Right lobe of liver (tissue), 6 donors: ENCODE measurements around the gene MYH9. TPM values are rescaled to one million over a fixed set of nuclear protein-coding genes. Genes with fewer than 3 reads are reported as not detected.

Source experiments
- ATAC-seq, 4 donors: fragments of 200-7000 bp; cut with Tn5 transposase; one replicate each; pipeline ENCODE4 v1.9.1; 2020; ENCODE audit warnings: mild to moderate bottlenecking in 4 of 4, moderate library complexity in 4 of 4
- DNase-seq, 3 donors: peaks; one replicate each; pipeline ENCODE4 v3.0.0-alpha.2; 2020
- H3K27ac ChIP-seq, 3 donors: fragments of 200-600 bp; one replicate each; pipeline ENCODE4 v1.8.0; 2022
- H3K27me3 ChIP-seq, 2 donors: fragments of 200-600 bp; one replicate each; pipeline ENCODE4 v1.8.0; 2022
- H3K36me3 ChIP-seq, 4 donors: fragments of 200-600 bp; sonication (generic) in 1 of 4; one replicate each; pipeline versions ENCODE4 v1.5.1 to v1.8.0; 2017 to 2022; ENCODE audit warnings: control low read depth in 1 of 4
- H3K4me1 ChIP-seq, 4 donors: fragments of 200-600 bp; sonication (generic) in 1 of 4; one replicate each; pipeline versions ENCODE4 v1.5.1 to v1.8.0; 2017 to 2022; ENCODE audit warnings: control low read depth in 1 of 4
- H3K4me3 ChIP-seq, 3 donors: fragments of 200-600 bp; one replicate each; pipeline ENCODE4 v1.8.0; 2022
- H3K9me3 ChIP-seq, 4 donors: fragments of 200-600 bp; sonication (generic) in 1 of 4; one replicate each; pipeline versions ENCODE4 v1.5.1 to v1.8.0; 2017 to 2022; ENCODE audit warnings: control low read depth in 1 of 4
- POLR2A ChIP-seq: fragments of 450-650 bp; IDR thresholded peaks from one replicate; pipeline ENCODE4 v1.6.1; 2017; ENCODE audit warnings: antibody characterized with exemption, mild to moderate bottlenecking
- WGBS: methylation state at CpG from one replicate; pipeline ENCODE4 v1.1.6; 2018; ENCODE audit warnings: low coverage, low lambda C conversion rate; ENCODE audit not compliant: insufficient coverage; ENCODE audit errors: missing lambda C conversion rate; 5-methylcytosine and 5-hydroxymethylcytosine counted together
- intact Hi-C, 2 donors: fragments of 100-400 bp; cut with DNase I; formaldehyde crosslinking; loops; one replicate each; pipeline versions ENCODE4 v1.11.2 to v1.14.1; 2022
- total RNA-seq, 6 experiments: library from RNA; depleted of rRNA in 2 of 6; stranded (reverse); fragments of >200 nt in 2 of 6; fragmentation: NEBNext Ultra II Directional in 3 of 6; extraction: Animal tissue kit (Norgen Biotek cat#: 25700) in 3 of 6; gene quantifications; one replicate each; pipeline versions ENCODE4 v1.1.0 to v1.2.4, GENCODE V29; 2016 to 2023
- TF ChIP-seq, protein P1 (sequence below), 4 donors: fragments of 200-600 bp in 3 of 4; fragments of 450-650 bp in 1 of 4; IDR thresholded peaks; one replicate each; pipeline versions ENCODE4 v1.5.1 to v1.8.0; 2016 to 2022; ENCODE audit warnings: antibody characterized with exemption in 4 of 4, mild to moderate bottlenecking in 2 of 4
- donor health status: DM: no; HTN: yes; CAD: no.
- donor health status: DM: no; HTN: no; CAD: no.
- donor health status: DM: no; HTN: no; CAD: no.
- donor health status: DM: no; HTN: yes; CAD: no.
- donor health status: DM: no; HTN: yes; CAD: no.

MYH9 gene
- total RNA-seq, 6 experiments from 2014 or later, result 168 to 435 (median 222) TPM

DNA sequence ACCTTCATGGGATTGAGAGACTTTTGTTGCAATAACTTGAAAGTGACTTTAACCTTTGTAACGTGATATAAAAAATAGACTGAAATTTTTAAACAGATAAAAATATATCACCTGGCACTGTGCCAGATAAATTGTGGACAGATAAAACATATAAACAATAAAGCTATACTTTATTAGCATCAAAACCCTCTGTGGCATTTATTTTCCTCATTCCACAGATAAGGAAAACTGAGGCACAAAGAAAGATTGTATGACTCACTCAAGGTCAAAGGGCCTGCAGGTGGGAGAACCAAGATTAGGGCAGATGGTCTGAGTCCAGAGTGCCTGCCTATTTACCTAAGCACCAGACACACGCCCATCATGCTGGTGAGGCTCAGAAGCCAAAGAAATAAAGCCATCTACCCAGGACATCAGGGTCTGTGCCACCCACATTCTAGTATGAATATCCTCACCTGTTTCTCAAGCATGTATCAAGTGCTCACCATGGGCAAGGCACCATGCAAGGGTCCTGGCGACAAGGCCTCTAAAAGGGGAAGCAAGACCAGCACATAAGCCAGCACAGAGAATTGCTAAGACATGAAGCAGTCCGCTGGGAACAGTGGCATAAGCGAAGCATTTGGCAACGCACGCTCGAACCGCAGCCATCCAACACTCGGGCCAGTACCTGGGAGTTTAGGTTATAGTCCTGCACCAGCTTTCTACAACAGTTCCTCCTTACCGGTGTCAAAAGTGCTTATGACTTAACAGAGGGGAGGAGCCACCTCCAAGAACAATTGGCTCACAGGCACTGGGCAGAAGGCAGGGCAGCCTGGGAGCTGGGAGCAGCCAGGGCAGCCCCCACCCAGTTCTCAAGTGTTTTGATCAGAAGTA is 17.6 kb downstream of the MYH9 start:
- H3K36me3 ChIP-seq, result no peaks in the 10 kb centered on the region
- intact Hi-C loops, result loop anchor here in 1 of 2 donors (10.0 kb wide), 1 partner anchor 105 kb away; no protein-coding TSS in a partner anchor
- WGBS, result 22% methylated on average over 9 of the region's 11 CpGs
- H3K27ac ChIP-seq, result peak overlapping the region; percentile 52 to 76 (median 61)
- peaks cover 0 to 97% (median 47%) of the 10 kb centered on the region in 4 donors for H3K4me1 ChIP-seq
- no peaks in the 10 kb centered on the region for H3K27me3 ChIP-seq
- ATAC-seq, result peak; percentile 48 to 61 (median 57)
- H3K4me3 ChIP-seq, result no peak overlapping the region
- DNase-seq, result no peak
- H3K9me3 ChIP-seq, result no peaks in the 10 kb centered on the region
- TF ChIP-seq, protein P1, sequence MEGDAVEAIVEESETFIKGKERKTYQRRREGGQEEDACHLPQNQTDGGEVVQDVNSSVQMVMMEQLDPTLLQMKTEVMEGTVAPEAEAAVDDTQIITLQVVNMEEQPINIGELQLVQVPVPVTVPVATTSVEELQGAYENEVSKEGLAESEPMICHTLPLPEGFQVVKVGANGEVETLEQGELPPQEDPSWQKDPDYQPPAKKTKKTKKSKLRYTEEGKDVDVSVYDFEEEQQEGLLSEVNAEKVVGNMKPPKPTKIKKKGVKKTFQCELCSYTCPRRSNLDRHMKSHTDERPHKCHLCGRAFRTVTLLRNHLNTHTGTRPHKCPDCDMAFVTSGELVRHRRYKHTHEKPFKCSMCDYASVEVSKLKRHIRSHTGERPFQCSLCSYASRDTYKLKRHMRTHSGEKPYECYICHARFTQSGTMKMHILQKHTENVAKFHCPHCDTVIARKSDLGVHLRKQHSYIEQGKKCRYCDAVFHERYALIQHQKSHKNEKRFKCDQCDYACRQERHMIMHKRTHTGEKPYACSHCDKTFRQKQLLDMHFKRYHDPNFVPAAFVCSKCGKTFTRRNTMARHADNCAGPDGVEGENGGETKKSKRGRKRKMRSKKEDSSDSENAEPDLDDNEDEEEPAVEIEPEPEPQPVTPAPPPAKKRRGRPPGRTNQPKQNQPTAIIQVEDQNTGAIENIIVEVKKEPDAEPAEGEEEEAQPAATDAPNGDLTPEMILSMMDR (IDR thresholded peaks at IDR 0.05), result no peak
- no peak for TF ChIP-seq POLR2A

DNA sequence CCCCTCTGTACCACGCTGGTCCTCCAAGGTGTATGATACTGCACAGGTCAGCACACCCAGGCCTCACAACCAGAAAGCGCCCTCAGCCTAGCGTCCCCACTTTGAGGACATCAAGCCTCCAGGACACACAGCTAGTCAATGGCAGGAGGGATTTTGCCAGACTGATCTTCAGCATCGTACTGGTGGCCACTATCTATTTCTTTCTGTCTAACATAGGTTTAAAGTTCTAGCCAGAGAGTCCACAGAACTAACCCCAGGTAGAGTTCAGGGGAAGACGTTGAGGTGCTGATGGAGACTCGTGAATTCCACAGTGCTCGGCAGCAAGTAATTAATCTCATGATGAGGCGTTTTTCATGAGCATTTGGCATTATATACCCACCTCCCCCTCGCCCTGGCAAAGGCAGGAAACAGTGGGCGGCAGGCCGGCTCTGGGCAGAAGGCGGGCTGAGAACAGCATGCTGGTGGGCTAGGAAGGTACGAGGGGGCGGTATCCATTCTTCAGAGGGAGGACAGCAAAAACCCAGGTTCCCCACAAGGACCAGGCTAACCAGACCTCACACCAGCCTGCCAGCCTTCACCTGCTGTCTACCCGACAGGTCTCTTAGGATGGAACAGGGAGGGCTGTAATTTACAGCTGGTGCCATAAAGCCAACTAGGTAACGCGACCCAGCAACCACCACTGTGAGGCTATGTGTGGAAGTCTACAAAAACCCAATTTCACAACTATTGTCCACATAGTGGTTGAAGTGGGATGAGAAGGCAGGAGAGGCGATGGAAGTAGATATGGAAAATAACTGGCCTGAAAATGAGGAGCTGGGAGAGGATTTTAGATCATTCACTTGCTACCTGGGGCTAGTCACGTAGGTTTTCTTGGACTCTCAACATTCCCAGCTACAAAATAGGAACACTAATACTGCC is 18.5 kb downstream of the MYH9 start:
- H3K27me3 ChIP-seq, result no peaks in the 10 kb centered on the region
- TF ChIP-seq, protein P1 (IDR thresholded peaks at IDR 0.05), result no peak
- TF ChIP-seq POLR2A, result no peak
- H3K27ac ChIP-seq, result peak overlapping the region; percentile 52 to 76 (median 61)
- H3K9me3 ChIP-seq, result no peaks in the 10 kb centered on the region
- no peak overlapping the region for H3K4me3 ChIP-seq
- H3K36me3 ChIP-seq, result no peaks in the 10 kb centered on the region
- ATAC-seq (no peak), DNase-seq (no peak)
- intact Hi-C loops, result no loop called here
- peaks cover 0 to 97% (median 49%) of the 10 kb centered on the region in 4 donors for H3K4me1 ChIP-seq
- whole genome bisulfite sequencing, result 46% methylated on average over 16 of the region's 19 CpGs

DNA sequence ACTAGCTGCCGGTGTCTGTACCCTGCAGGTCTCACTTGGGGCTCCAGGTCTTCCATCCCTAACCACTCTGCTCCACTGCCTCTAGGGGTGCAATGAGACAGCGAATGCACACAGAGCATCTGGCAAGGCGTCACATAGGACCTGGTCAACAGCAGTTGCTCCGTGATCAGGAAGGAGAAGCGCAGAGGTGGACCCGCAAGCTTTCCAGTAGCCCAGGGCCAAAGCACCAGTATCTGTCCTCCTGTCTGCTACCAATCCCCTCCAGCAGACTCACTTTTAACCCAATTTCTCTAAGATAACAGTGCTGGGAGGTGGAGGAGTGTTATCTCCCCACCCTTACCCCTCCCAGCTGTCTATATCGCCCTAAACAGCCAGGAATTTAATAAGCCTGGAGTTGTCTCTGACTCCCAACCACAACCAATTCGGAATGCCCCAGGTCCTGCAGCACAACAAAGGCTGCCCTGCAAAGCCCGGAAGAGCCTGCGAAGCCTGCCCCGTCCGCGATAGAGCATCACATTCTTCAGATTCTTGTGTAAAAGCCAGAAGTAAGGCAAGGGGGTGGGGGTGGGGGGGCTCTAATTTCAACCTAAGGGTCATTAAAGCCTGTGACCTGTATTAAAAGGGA is 19.3 kb downstream of the MYH9 start:
- ATAC-seq, result peak in 1 of 4 donors; percentile 11
- H3K36me3 ChIP-seq, result no peaks in the 10 kb centered on the region
- intact Hi-C loops, result no loop called here

DNA sequence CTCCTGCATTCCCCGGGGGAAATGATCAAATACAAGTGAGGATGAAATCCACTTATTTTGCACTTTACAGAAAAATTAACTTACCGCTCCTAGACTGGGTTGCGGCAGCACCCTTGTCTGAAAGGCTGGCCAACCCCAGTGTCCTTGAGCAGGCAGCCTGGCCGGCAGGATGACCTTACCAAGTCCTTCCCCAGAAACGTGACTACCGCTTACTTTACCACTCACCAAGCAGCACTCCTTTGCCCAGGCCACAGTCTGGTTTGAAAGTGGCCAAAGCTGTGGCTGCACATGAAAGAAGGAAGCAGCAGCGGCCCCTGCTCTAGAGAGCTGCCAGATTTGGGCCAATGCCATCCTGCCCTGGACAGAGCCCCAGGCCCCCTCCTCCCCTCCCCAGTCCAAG is 20.3 kb downstream of the MYH9 start:
- 33% methylated on average over 1 of the region's 7 CpGs for WGBS
- H3K9me3 ChIP-seq, result no peaks in the 10 kb centered on the region
- no peaks in the 10 kb centered on the region for H3K27me3 ChIP-seq
- DNase-seq, result no peak
- H3K4me1 ChIP-seq, result peaks cover 0 to 97% (median 48%) of the 10 kb centered on the region in 4 donors
- no peak for TF ChIP-seq POLR2A
- TF ChIP-seq, protein P1 (IDR thresholded peaks at IDR 0.05), result no peak
- H3K4me3 ChIP-seq, result no peak overlapping the region
- ATAC-seq, result no peak
- intact Hi-C loops, result no loop called here
- H3K27ac ChIP-seq, result peak overlapping the region in 2 of 3 donors; percentile 30 to 75
- H3K36me3 ChIP-seq, result no peaks in the 10 kb centered on the region

More for the DNA sequence above, 19.3 kb downstream of the MYH9 start:
- TF ChIP-seq POLR2A, result no peak
- TF ChIP-seq, protein P1 (IDR thresholded peaks at IDR 0.05), result no peak
- H3K9me3 ChIP-seq, result no peaks in the 10 kb centered on the region
- WGBS, result 14% methylated on average over 7 of the region's 13 CpGs
- H3K4me1 ChIP-seq, result peaks cover 0 to 97% (median 50%) of the 10 kb centered on the region in 4 donors
- no peak for DNase-seq
- H3K27ac ChIP-seq, result peak overlapping the region; percentile 28 to 61 (median 52)
- no peaks in the 10 kb centered on the region for H3K27me3 ChIP-seq
- H3K4me3 ChIP-seq, result no peak overlapping the region
